Left ventricle myocardium inferior (tissue), 1 donor: ENCODE measurements around the gene MICAL2. TPM values are rescaled to one million over a fixed set of nuclear protein-coding genes. Genes with fewer than 3 reads are reported as not detected.

Source experiments
- DNase-seq: peaks from one replicate; pipeline ENCODE4 v3.0.0-alpha.2; 2020
- H3K27ac ChIP-seq: fragments of 200-600 bp; replicated peaks from 2 replicates; pipeline ENCODE4 v1.8.0; 2021
- H3K27me3 ChIP-seq: fragments of 200-600 bp; 2 replicates; pipeline ENCODE4 v1.8.0; 2021; ENCODE audit warnings: low read depth
- H3K36me3 ChIP-seq: fragments of 200-600 bp; 2 replicates; pipeline ENCODE4 v1.8.0; 2021
- H3K4me1 ChIP-seq: fragments of 200-600 bp; 2 replicates; pipeline ENCODE4 v1.8.0; 2021
- H3K4me3 ChIP-seq: fragments of 200-600 bp; 2 replicates; pipeline ENCODE4 v1.8.0; 2021; ENCODE audit warnings: mild to moderate bottlenecking, moderate library complexity
- H3K9me3 ChIP-seq: fragments of 200-600 bp; replicated peaks from 2 replicates; pipeline ENCODE4 v1.8.0; 2021
- intact Hi-C: fragments of 100-400 bp; cut with micrococcal nuclease; formaldehyde crosslinking; loops from one replicate; pipeline ENCODE4 v1.11.0; 2022
- total RNA-seq: library from RNA; stranded (reverse); fragmentation: NEBNext Ultra II Directional; extraction: Animal tissue kit (Norgen Biotek cat#: 25700); gene quantifications from one replicate; pipeline ENCODE4 v1.2.1, GENCODE V29; 2021
- TF ChIP-seq, protein P1 (sequence below): fragments of 200-600 bp; IDR thresholded peaks from 2 replicates; pipeline ENCODE4 v1.8.0; 2021; ENCODE audit warnings: antibody characterized with exemption, mild to moderate bottlenecking, borderline replicate concordance
- donor health status: DM: no; HTN: yes; CAD: no; lungs with severe emphysema.

The MICAL2 gene
- total RNA-seq, 1 donor from 2014 or later, result 85.0 TPM

DNA sequence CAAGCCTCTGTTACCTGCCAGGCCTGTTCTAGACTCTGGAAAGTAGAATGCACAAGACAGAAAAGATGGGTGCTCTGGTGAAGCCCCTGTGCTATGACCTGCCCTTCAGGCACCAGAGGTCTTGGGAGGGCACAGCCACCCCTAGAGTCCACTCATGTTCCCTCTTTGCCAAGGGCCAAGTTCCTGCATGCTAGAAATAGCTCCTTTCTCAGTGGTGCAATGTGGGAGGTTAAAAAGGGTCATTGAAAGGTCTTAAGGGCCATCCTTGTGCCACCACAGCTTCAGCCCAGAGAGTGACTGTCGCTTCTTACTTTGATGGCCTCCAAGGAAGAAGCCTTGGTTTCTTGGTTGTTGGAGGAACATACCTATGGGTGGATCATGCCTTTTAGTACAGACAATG lies 182.4 kb downstream of the MICAL2 start:
- intact Hi-C loops, result no loop called here
- no peaks in the 10 kb centered on the region for H3K27me3 ChIP-seq
- DNase-seq, result no peak
- H3K4me3 ChIP-seq, result no peak overlapping the region
- no peaks in the 10 kb centered on the region for H3K36me3 ChIP-seq
- TF ChIP-seq, protein P1, sequence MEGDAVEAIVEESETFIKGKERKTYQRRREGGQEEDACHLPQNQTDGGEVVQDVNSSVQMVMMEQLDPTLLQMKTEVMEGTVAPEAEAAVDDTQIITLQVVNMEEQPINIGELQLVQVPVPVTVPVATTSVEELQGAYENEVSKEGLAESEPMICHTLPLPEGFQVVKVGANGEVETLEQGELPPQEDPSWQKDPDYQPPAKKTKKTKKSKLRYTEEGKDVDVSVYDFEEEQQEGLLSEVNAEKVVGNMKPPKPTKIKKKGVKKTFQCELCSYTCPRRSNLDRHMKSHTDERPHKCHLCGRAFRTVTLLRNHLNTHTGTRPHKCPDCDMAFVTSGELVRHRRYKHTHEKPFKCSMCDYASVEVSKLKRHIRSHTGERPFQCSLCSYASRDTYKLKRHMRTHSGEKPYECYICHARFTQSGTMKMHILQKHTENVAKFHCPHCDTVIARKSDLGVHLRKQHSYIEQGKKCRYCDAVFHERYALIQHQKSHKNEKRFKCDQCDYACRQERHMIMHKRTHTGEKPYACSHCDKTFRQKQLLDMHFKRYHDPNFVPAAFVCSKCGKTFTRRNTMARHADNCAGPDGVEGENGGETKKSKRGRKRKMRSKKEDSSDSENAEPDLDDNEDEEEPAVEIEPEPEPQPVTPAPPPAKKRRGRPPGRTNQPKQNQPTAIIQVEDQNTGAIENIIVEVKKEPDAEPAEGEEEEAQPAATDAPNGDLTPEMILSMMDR, result no peak
- H3K9me3 ChIP-seq, result peaks cover under 1% of the 10 kb centered on the region
- H3K27ac ChIP-seq, result no peak overlapping the region
- H3K4me1 ChIP-seq, result peaks cover 14% of the 10 kb centered on the region

DNA sequence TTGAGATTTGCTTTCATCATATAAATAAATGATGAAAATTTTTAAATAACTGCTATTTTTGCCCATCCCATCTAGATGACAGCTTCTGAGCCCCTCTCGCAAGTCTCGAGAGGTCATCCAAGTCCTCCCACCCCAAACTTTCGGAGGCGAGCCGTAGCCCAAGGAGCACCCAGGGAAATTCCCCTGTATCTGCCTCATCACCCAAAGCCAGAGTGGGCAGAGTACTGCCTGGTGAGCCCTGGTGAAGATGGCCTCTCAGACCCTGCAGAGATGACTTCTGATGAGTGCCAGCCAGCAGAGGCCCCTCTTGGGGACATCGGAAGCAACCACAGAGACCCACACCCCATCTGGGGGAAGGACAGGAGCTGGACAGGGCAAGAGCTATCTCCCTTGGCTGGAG lies 183.1 kb downstream of the MICAL2 start:
- intact Hi-C loops, result no loop called here
- Histone ChIP-seq H3K4me1 (peaks cover 7% of the 10 kb centered on the region), H3K9me3 (peaks cover 8% of the 10 kb centered on the region), H3K27me3 (no peaks in the 10 kb centered on the region), H3K27ac (no peak overlapping the region), H3K36me3 (no peaks in the 10 kb centered on the region), H3K4me3 (no peak overlapping the region)
- no peak for DNase-seq
- TF ChIP-seq, protein P1, result no peak

DNA sequence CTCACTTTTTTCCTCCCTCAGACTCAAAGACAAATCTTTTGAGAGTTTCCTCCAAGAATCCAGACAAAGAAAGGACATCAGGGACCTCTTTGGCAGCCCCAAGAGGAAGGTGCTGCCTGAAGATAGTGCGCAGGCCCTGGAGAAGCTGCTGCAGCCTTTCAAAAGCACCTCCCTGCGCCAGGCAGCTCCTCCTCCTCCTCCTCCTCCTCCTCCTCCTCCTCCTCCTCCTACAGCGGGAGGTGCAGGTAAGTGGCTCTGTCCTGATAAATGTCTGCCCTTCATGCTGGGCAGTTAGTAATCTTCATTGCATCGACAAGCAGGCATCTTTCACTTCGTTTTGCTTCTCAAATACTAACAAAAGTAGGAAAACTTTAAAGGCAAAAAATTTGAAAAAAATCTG lies 184.2 kb downstream of the MICAL2 start:
- Histone ChIP-seq H3K4me3 (no peak overlapping the region), H3K27me3 (no peaks in the 10 kb centered on the region), H3K9me3 (peaks cover 19% of the 10 kb centered on the region), H3K36me3 (no peaks in the 10 kb centered on the region), H3K27ac (no peak overlapping the region), H3K4me1 (no peaks in the 10 kb centered on the region)
- intact Hi-C loops, result no loop called here
- no peak for DNase-seq
- TF ChIP-seq, protein P1, result no peak

DNA sequence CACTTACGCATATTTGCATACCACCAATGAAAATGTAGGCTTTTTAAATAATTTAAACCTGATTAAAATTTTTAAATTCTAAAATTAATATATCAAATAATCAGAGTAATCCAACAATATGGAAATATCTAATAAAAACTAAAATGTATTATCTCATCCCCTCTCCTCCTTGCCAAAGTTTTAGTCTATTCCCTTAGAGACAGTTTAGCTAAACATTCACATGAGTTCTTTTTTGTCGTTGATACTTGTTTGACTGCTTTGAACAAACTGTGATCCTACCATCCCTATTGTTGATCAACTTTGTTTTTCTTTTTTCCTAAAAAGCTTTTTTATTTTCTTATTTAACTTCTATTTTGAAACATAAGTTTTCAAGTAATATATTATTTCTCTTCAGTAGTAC lies 185.6 kb downstream of the MICAL2 start:
- peaks cover 21% of the 10 kb centered on the region for H3K9me3 ChIP-seq
- DNase-seq, result no peak
- no peak overlapping the region for H3K27ac ChIP-seq
- H3K27me3 ChIP-seq, result no peaks in the 10 kb centered on the region
- intact Hi-C loops, result no loop called here
- H3K4me3 ChIP-seq, result no peak overlapping the region
- TF ChIP-seq, protein P1, result no peak
- H3K4me1 ChIP-seq, result no peaks in the 10 kb centered on the region
- H3K36me3 ChIP-seq, result no peaks in the 10 kb centered on the region

DNA sequence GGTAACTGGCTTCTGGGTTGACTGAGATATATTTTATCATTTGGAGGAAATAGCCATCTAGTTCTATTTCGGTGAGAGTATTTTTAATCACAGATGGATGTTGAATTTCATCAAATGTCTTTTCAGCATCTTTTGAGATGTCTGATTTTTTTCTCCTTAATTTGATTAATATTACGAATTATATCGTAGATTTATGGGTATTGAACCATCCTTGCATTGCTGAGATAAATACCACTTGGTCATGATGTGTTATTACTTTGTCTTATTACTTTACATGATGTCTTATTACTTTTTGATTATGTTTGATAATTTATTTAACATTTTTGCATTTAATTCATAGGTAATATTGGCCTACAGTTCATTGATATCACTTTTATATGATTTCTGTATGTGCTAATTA lies 188.2 kb downstream of the MICAL2 start:
- no peak overlapping the region for H3K27ac ChIP-seq
- TF ChIP-seq, protein P1, result no peak
- no peaks in the 10 kb centered on the region for H3K27me3 ChIP-seq
- no peak for DNase-seq
- H3K4me3 ChIP-seq, result no peak overlapping the region
- H3K4me1 ChIP-seq, result no peaks in the 10 kb centered on the region
- no peaks in the 10 kb centered on the region for H3K36me3 ChIP-seq
- H3K9me3 ChIP-seq, result peaks cover 21% of the 10 kb centered on the region
- intact Hi-C loops, result no loop called here

DNA sequence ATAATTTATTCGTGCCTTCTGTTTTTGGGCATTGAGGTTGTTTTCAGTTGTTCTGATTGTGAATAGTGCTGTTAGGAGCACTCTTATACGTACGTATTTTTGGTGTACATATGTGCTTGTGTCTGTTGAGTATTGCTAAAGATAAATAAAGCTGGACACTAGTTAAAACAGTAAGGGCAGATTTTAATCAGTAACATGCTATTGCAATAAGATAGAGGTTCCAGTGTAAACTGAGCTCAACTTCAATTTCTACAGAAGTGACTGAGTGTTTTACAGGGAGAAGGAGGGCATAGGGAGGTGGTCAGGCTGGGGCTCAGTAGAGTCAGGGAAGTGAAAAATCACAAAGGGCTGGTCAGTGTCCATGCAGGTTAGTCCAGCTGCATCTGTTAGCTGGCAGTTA lies 191.0 kb downstream of the MICAL2 start:
- intact Hi-C loops, result no loop called here
- no peak overlapping the region for H3K4me3 ChIP-seq
- TF ChIP-seq, protein P1, result no peak
- DNase-seq, result no peak
- H3K27ac ChIP-seq, result no peak overlapping the region
- H3K36me3 ChIP-seq, result no peaks in the 10 kb centered on the region
- H3K4me1 ChIP-seq, result no peaks in the 10 kb centered on the region
- peaks cover 21% of the 10 kb centered on the region for H3K9me3 ChIP-seq
- H3K27me3 ChIP-seq, result no peaks in the 10 kb centered on the region
